ENCODE measurements around the gene ANO9. TPM values are rescaled to one million over a fixed set of nuclear protein-coding genes. Genes with fewer than 3 reads are reported as not detected.

Gene ANO9
- total and polyA plus RNA-seq, 4 experiments from 2014 or later: 9.4 to 123 (median 67.8) TPM

DNA sequence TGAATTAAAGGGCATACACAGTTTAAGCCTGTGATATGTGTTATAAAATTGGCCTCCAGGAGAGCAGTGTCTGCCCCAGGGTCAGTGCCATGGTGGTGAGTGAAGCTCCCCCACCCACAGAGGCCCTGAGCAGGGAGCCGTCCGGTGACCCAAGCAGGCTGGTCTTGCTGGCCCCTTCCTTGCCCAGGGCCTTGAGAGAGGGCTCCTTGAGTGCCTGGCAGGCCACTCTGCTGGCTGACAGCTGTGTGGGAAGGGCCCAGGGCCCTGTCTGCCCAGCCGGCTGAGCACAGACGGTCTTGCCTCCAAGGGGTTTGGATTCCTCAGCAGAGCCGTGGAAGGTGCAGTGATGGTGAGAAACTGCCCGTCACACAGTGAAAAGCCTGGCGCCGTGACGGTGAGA is 34.1 kb upstream of the ANO9 start:
- H3K4me1 Mint-ChIP-seq: no peaks in the 10 kb centered on the region
- no peaks in the 10 kb centered on the region for H3K36me3 ChIP-seq (ENCODE audit: insufficient read depth, low read length)
- no peak for DNase-seq
- no peak overlapping the region for H3K27ac Mint-ChIP-seq
- no peaks in the 10 kb centered on the region for H3K36me3 Mint-ChIP-seq
- CTCF ChIA-PET (ENCODE audit: partially characterized antibody): no interaction called here
- H3K27ac ChIP-seq (ENCODE audit: low read depth, low read length): no peak overlapping the region
- H3K4me3 ChIP-seq (ENCODE audit: low read length in 2 of 2): no peak overlapping the region
- H3K27me3 Mint-ChIP-seq: no peaks in the 10 kb centered on the region
- intact Hi-C loops (cut with micrococcal nuclease): no loop called here
- POLR2A ChIA-PET (ENCODE audit: partially characterized antibody): no interaction called here
- H3K27me3 ChIP-seq (ENCODE audit: insufficient read depth, low read length): no peaks in the 10 kb centered on the region
- no peak overlapping the region for H3K4me3 Mint-ChIP-seq
- no peaks in the 10 kb centered on the region for H3K4me1 ChIP-seq (ENCODE audit: insufficient read depth, low read length)
- no peaks in the 10 kb centered on the region for H3K9me3 Mint-ChIP-seq
- H3K9me3 ChIP-seq (ENCODE audit: control insufficient read depth in 1 of 2, low read length in 2 of 2): no peaks in the 10 kb centered on the region

DNA sequence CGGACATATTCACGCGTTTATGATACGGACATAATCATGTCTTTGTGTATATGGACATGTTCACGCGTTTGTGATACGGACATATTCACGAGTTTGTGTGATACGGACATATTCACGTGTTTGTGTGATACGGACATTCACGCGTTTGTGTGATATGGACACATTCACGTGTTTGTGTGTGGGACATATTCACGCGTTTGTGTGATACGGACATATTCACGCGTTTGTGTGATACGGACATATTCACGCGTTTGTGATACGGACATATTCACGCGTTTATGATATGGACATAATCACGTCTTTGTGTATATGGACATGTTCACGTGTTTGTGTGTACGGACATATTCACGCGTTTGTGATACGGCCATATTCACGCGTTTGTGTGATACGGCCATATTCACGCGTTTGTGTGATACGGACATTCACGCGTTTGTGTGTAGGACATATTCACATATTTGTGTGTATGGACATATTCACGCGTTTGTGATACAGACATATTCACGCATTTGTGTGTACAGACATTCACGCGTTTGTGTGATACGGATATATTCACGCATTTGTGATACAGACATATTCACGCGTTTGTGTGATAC is 33.2 kb upstream of the ANO9 start:
- intact Hi-C loops (cut with micrococcal nuclease): no loop called here
- Histone ChIP-seq H3K9me3 (ENCODE audit: control insufficient read depth in 1 of 2, low read length in 2 of 2) (no peaks in the 10 kb centered on the region), H3K27me3 (ENCODE audit: insufficient read depth, low read length) (no peaks in the 10 kb centered on the region), H3K27ac (ENCODE audit: low read depth, low read length) (no peak overlapping the region), H3K4me1 (ENCODE audit: insufficient read depth, low read length) (no peaks in the 10 kb centered on the region), H3K36me3 (ENCODE audit: insufficient read depth, low read length) (no peaks in the 10 kb centered on the region), H3K4me3 (ENCODE audit: low read length in 2 of 2) (no peak overlapping the region)
- no peaks in the 10 kb centered on the region for H3K9me3 Mint-ChIP-seq
- H3K27me3 Mint-ChIP-seq: no peaks in the 10 kb centered on the region
- peaks cover 0 to 2% (median 0%) of the 10 kb centered on the region in 4 donors for H3K4me1 Mint-ChIP-seq
- DNase-seq: no peak
- no peak overlapping the region for H3K4me3 Mint-ChIP-seq
- H3K27ac Mint-ChIP-seq: no peak overlapping the region
- CTCF ChIA-PET (ENCODE audit: partially characterized antibody): no interaction called here
- no peaks in the 10 kb centered on the region for H3K36me3 Mint-ChIP-seq
- POLR2A ChIA-PET (ENCODE audit: partially characterized antibody): no interaction called here

DNA sequence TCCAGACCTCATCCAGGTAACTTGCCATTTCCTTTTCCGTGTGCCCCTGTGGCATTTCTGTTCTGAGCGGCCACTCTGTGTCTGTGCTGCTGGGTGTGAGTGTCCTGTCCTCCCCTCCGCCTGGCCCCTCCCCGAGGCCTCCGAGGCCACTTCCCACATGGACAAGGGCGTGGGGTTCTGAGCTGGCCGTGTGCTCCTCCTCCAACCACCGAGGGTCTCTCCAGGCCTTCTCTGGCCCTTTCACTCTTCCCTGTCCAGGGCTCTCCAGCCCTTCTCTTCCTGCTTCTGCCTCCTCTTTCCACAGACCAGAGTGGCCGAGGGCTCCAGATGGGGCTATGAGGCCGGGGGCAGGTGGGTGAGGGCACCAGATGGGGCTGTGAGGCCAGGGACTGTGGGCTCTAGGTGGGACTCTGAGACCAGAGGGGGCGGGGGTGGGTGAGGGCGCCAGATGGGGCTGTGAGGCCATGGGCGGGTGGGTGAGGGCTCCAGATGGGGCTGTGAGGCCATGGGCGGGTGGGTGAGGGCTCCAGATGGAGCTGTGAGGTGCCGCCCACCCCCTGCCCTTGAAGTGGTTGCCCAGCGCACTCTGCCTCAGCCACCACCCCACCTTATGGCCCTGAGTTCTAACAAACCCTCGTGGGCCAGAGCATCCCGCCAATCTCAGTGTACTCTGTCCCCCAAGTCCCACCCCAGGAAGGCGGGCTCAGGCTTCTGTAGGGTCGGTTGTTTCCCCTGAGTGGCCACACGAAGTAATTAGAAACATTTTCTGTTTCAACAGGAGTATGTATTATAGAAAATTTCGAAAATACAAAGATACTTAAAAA is 32.4 kb upstream of the ANO9 start:
- intact Hi-C loops (cut with micrococcal nuclease): no loop called here
- ChIA-PET POLR2A (ENCODE audit: partially characterized antibody) (interaction anchor here (1.3 kb wide), 1 partner anchor 9 kb away, joined by 3 read pairs; no protein-coding TSS in a partner anchor), CTCF (ENCODE audit: partially characterized antibody) (no interaction called here)
- Histone ChIP-seq H3K36me3 (ENCODE audit: insufficient read depth, low read length) (no peaks in the 10 kb centered on the region), H3K27me3 (ENCODE audit: insufficient read depth, low read length) (no peaks in the 10 kb centered on the region), H3K4me3 (ENCODE audit: low read length in 2 of 2) (no peak overlapping the region), H3K27ac (ENCODE audit: low read depth, low read length) (no peak overlapping the region), H3K9me3 (ENCODE audit: control insufficient read depth in 1 of 2, low read length in 2 of 2) (no peaks in the 10 kb centered on the region), H3K4me1 (ENCODE audit: insufficient read depth, low read length) (no peaks in the 10 kb centered on the region)
- no peak overlapping the region for H3K4me3 Mint-ChIP-seq
- H3K27ac Mint-ChIP-seq: no peak overlapping the region
- no peaks in the 10 kb centered on the region for H3K36me3 Mint-ChIP-seq
- H3K9me3 Mint-ChIP-seq: no peaks in the 10 kb centered on the region
- no peak for DNase-seq
- H3K27me3 Mint-ChIP-seq: no peaks in the 10 kb centered on the region
- peaks cover 0 to 2% (median 0%) of the 10 kb centered on the region in 4 donors for H3K4me1 Mint-ChIP-seq

GRCh38 chr11:473415-473814 is 31.6 kb upstream of the ANO9 start:
- H3K36me3 Mint-ChIP-seq: no peaks in the 10 kb centered on the region
- H3K27me3 Mint-ChIP-seq: no peaks in the 10 kb centered on the region
- Histone ChIP-seq H3K27ac (ENCODE audit: low read depth, low read length) (no peak overlapping the region), H3K27me3 (ENCODE audit: insufficient read depth, low read length) (no peaks in the 10 kb centered on the region), H3K9me3 (ENCODE audit: control insufficient read depth in 1 of 2, low read length in 2 of 2) (no peaks in the 10 kb centered on the region), H3K4me1 (ENCODE audit: insufficient read depth, low read length) (no peaks in the 10 kb centered on the region), H3K4me3 (ENCODE audit: low read length in 2 of 2) (no peak overlapping the region), H3K36me3 (ENCODE audit: insufficient read depth, low read length) (no peaks in the 10 kb centered on the region)
- no peaks in the 10 kb centered on the region for H3K9me3 Mint-ChIP-seq
- intact Hi-C loops (cut with micrococcal nuclease): no loop called here
- no peak overlapping the region for H3K4me3 Mint-ChIP-seq
- ChIA-PET POLR2A (ENCODE audit: partially characterized antibody) (interaction anchor here (1.3 kb wide), 1 partner anchor 8 kb away, joined by 3 read pairs; no protein-coding TSS in a partner anchor), CTCF (ENCODE audit: partially characterized antibody) (no interaction called here)
- no peak for DNase-seq
- no peak overlapping the region for H3K27ac Mint-ChIP-seq
- peaks cover 0 to 2% (median 0%) of the 10 kb centered on the region in 4 donors for H3K4me1 Mint-ChIP-seq

- no peaks in the 10 kb centered on the region for H3K27me3 ChIP-seq (ENCODE audit: insufficient read depth, low read length)
- H3K9me3 Mint-ChIP-seq: no peaks in the 10 kb centered on the region
- no peaks in the 10 kb centered on the region for H3K27me3 Mint-ChIP-seq
- intact Hi-C loops (cut with micrococcal nuclease): no loop called here
- H3K4me1 ChIP-seq (ENCODE audit: insufficient read depth, low read length): no peaks in the 10 kb centered on the region
- CTCF ChIA-PET (ENCODE audit: partially characterized antibody): no interaction called here
- H3K4me3 ChIP-seq (ENCODE audit: low read length in 2 of 2): no peak overlapping the region
- no peak for DNase-seq
- H3K27ac ChIP-seq (ENCODE audit: low read depth, low read length): no peak overlapping the region
- no peaks in the 10 kb centered on the region for H3K36me3 ChIP-seq (ENCODE audit: insufficient read depth, low read length)
- H3K36me3 Mint-ChIP-seq: no peaks in the 10 kb centered on the region
- POLR2A ChIA-PET (ENCODE audit: partially characterized antibody): interaction anchor here (0.9 kb wide), 1 partner anchor 34 kb away, joined by 3 read pairs; no protein-coding TSS in a partner anchor
- no peak overlapping the region for H3K27ac Mint-ChIP-seq
- H3K4me1 Mint-ChIP-seq: peaks cover 0 to 2% (median 0%) of the 10 kb centered on the region in 4 donors
- H3K4me3 Mint-ChIP-seq: no peak overlapping the region
- no peaks in the 10 kb centered on the region for H3K9me3 ChIP-seq (ENCODE audit: control insufficient read depth in 1 of 2, low read length in 2 of 2)
Measured at GRCh38 chr11:472816-473215, 31.0 kb upstream of the ANO9 start.

DNA sequence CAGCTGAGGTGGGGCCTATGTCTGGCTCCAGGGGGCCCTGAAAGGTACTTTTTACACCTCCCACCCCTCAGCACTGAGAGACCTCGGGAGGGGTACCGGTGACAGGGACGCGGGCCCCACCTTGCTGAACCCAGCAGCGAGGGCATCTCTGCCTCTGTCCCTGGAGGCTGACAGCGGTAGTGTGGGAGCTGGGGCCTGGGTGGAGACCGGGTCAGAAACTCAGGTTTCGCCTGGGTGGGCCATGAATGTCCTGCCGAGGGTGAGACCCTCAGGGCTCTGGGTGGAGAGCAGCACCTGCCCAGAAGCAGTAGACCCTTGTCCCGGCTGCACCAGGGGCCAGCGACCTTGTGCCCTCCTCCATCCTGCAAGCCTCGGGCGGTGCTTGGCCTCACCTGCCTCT is 30.5 kb upstream of the ANO9 start:
- intact Hi-C loops (cut with micrococcal nuclease): no loop called here
- H3K27ac ChIP-seq (ENCODE audit: low read depth, low read length): no peak overlapping the region
- DNase-seq: no peak
- peaks cover 0 to 2% (median 0%) of the 10 kb centered on the region in 4 donors for H3K4me1 Mint-ChIP-seq
- H3K4me3 Mint-ChIP-seq: no peak overlapping the region
- no peaks in the 10 kb centered on the region for H3K36me3 ChIP-seq (ENCODE audit: insufficient read depth, low read length)
- no peaks in the 10 kb centered on the region for H3K27me3 Mint-ChIP-seq
- H3K27me3 ChIP-seq (ENCODE audit: insufficient read depth, low read length): no peaks in the 10 kb centered on the region
- H3K4me1 ChIP-seq (ENCODE audit: insufficient read depth, low read length): no peaks in the 10 kb centered on the region
- ChIA-PET CTCF (ENCODE audit: partially characterized antibody) (no interaction called here), POLR2A (ENCODE audit: partially characterized antibody) (interaction anchor here (0.9 kb wide), 1 partner anchor 34 kb away, joined by 3 read pairs; no protein-coding TSS in a partner anchor)
- no peaks in the 10 kb centered on the region for H3K9me3 ChIP-seq (ENCODE audit: control insufficient read depth in 1 of 2, low read length in 2 of 2)
- no peaks in the 10 kb centered on the region for H3K36me3 Mint-ChIP-seq
- no peak overlapping the region for H3K4me3 ChIP-seq (ENCODE audit: low read length in 2 of 2)
- H3K27ac Mint-ChIP-seq: no peak overlapping the region
- H3K9me3 Mint-ChIP-seq: no peaks in the 10 kb centered on the region

DNA sequence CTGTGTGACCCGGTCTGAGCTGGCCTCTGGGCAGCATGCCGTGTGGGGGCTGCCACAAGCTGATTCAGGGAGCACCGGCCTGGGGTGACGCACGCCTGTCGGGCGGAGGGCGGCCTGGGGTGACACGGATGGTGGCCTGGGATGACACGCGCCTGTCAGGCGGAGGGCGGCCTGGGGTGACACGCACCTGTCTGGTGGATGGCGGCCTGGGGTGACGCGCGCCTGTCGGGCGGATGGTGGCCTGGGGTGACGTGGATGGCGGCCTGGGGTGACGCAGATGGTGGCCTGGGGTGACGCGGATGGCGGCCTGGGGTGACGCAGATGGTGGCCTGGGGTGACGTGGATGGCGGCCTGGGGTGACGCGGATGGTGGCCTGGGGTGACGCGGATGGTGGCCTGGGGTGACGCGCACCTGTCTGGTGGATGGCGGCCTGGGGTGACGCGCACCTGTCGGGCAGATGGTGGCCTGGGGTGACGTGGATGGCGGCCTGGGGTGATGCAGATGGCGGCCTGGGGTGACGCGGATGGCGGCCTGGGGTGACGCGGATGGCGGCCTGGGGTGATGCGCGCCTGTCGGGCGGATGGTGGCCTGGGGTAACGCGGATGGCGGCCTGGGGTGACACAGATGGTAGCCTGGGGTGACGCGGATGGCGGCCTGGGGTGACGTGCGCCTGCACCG is 29.8 kb upstream of the ANO9 start:
- H3K27ac Mint-ChIP-seq: no peak overlapping the region
- Histone ChIP-seq H3K4me1 (ENCODE audit: insufficient read depth, low read length) (no peaks in the 10 kb centered on the region), H3K9me3 (ENCODE audit: control insufficient read depth in 1 of 2, low read length in 2 of 2) (no peaks in the 10 kb centered on the region), H3K27ac (ENCODE audit: low read depth, low read length) (no peak overlapping the region), H3K27me3 (ENCODE audit: insufficient read depth, low read length) (no peaks in the 10 kb centered on the region), H3K36me3 (ENCODE audit: insufficient read depth, low read length) (no peaks in the 10 kb centered on the region), H3K4me3 (ENCODE audit: low read length in 2 of 2) (no peak overlapping the region)
- H3K9me3 Mint-ChIP-seq: no peaks in the 10 kb centered on the region
- H3K4me1 Mint-ChIP-seq: peaks cover 0 to 2% (median 0%) of the 10 kb centered on the region in 4 donors
- intact Hi-C loops (cut with micrococcal nuclease): no loop called here
- POLR2A ChIA-PET (ENCODE audit: partially characterized antibody): interaction anchor here (0.9 kb wide), 1 partner anchor 35 kb away, joined by 3 read pairs; no protein-coding TSS in a partner anchor
- DNase-seq: no peak
- no peaks in the 10 kb centered on the region for H3K27me3 Mint-ChIP-seq
- CTCF ChIA-PET (ENCODE audit: partially characterized antibody): no interaction called here
- H3K36me3 Mint-ChIP-seq: no peaks in the 10 kb centered on the region
- H3K4me3 Mint-ChIP-seq: no peak overlapping the region
